ENCODE measurements around the gene STX11.

Gene STX11

GRCh38 chr6:144177726-144178125 is 27.4 kb downstream of the STX11 start:
- no peaks in the 10 kb centered on the region for H3K9me2 ChIP-seq (replicated peaks; ENCODE audit: insufficient read depth, low read length)
- DNase-seq, result no peak
- H3K36me3 ChIP-seq (replicated peaks; ENCODE audit: insufficient read depth, low read length), result no peaks in the 10 kb centered on the region
- H3K9ac ChIP-seq (ENCODE audit: low read length), result no peak overlapping the region
- no peaks in the 10 kb centered on the region for H3K9me3 ChIP-seq (replicated peaks; ENCODE audit: insufficient read depth, low read length)
- TF ChIP-seq CTCF (IDR thresholded peaks at IDR 0.05; ENCODE audit: low read length) (no peak), EZH2phosphoT487 (IDR thresholded peaks at IDR 0.05; ENCODE audit: low read length) (no peak), EZH2 (optimal IDR thresholded peaks at IDR 0.05; ENCODE audit: low read depth, low read length) (no peak)
- H3K4me3 ChIP-seq (ENCODE audit: low read length), result no peak overlapping the region
- H2AFZ ChIP-seq (ENCODE audit: low read length), result no peak overlapping the region
- H3K27me3 ChIP-seq (replicated peaks; ENCODE audit: insufficient read depth, low read length), result no peaks in the 10 kb centered on the region
- no peak overlapping the region for H3K27ac ChIP-seq (ENCODE audit: low read length)
- no peaks in the 10 kb centered on the region for H3F3A ChIP-seq (ENCODE audit: insufficient read depth, low read length)
- H3K79me2 ChIP-seq (ENCODE audit: low read length), result no peaks in the 10 kb centered on the region
- no peaks in the 10 kb centered on the region for H4K20me1 ChIP-seq (ENCODE audit: insufficient read depth, low read length)
- no peaks in the 10 kb centered on the region for H3K4me1 ChIP-seq (ENCODE audit: low read length)
- no peak overlapping the region for H3K4me2 ChIP-seq (ENCODE audit: low read depth, low read length)

GRCh38 chr6:144178323-144178722 is 28.0 kb downstream of the STX11 start:
- Histone ChIP-seq H3K9me3 (replicated peaks; ENCODE audit: insufficient read depth, low read length) (no peaks in the 10 kb centered on the region), H3K27me3 (replicated peaks; ENCODE audit: insufficient read depth, low read length) (no peaks in the 10 kb centered on the region), H3K9me2 (replicated peaks; ENCODE audit: insufficient read depth, low read length) (no peaks in the 10 kb centered on the region), H3K4me2 (ENCODE audit: low read depth, low read length) (no peak overlapping the region), H3K79me2 (ENCODE audit: low read length) (no peaks in the 10 kb centered on the region), H2AFZ (ENCODE audit: low read length) (no peak overlapping the region), H4K20me1 (ENCODE audit: insufficient read depth, low read length) (no peaks in the 10 kb centered on the region), H3K27ac (ENCODE audit: low read length) (no peak overlapping the region), H3K36me3 (replicated peaks; ENCODE audit: insufficient read depth, low read length) (no peaks in the 10 kb centered on the region), H3F3A (ENCODE audit: insufficient read depth, low read length) (no peaks in the 10 kb centered on the region), H3K9ac (ENCODE audit: low read length) (no peak overlapping the region), H3K4me1 (ENCODE audit: low read length) (no peaks in the 10 kb centered on the region), H3K4me3 (ENCODE audit: low read length) (no peak overlapping the region)
- no peak for DNase-seq
- no peak for TF ChIP-seq CTCF (IDR thresholded peaks at IDR 0.05; ENCODE audit: low read length)
- TF ChIP-seq EZH2 (optimal IDR thresholded peaks at IDR 0.05; ENCODE audit: low read depth, low read length), result no peak
- TF ChIP-seq EZH2phosphoT487 (IDR thresholded peaks at IDR 0.05; ENCODE audit: low read length), result no peak

- H3F3A ChIP-seq (ENCODE audit: insufficient read depth, low read length), result no peaks in the 10 kb centered on the region
- H3K4me1 ChIP-seq (ENCODE audit: low read length), result no peaks in the 10 kb centered on the region
- no peak overlapping the region for H3K27ac ChIP-seq (ENCODE audit: low read length)
- H3K4me3 ChIP-seq (ENCODE audit: low read length), result no peak overlapping the region
- no peaks in the 10 kb centered on the region for H3K9me3 ChIP-seq (replicated peaks; ENCODE audit: insufficient read depth, low read length)
- H3K4me2 ChIP-seq (ENCODE audit: low read depth, low read length), result no peak overlapping the region
- H3K9ac ChIP-seq (ENCODE audit: low read length), result no peak overlapping the region
- no peak for DNase-seq
- H4K20me1 ChIP-seq (ENCODE audit: insufficient read depth, low read length), result no peaks in the 10 kb centered on the region
- H3K79me2 ChIP-seq (ENCODE audit: low read length), result no peaks in the 10 kb centered on the region
- H3K27me3 ChIP-seq (replicated peaks; ENCODE audit: insufficient read depth, low read length), result no peaks in the 10 kb centered on the region
- no peak overlapping the region for H2AFZ ChIP-seq (ENCODE audit: low read length)
- H3K36me3 ChIP-seq (replicated peaks; ENCODE audit: insufficient read depth, low read length), result no peaks in the 10 kb centered on the region
- H3K9me2 ChIP-seq (replicated peaks; ENCODE audit: insufficient read depth, low read length), result no peaks in the 10 kb centered on the region
- no peak for TF ChIP-seq EZH2 (optimal IDR thresholded peaks at IDR 0.05; ENCODE audit: low read depth, low read length)
- TF ChIP-seq CTCF (IDR thresholded peaks at IDR 0.05; ENCODE audit: low read length), result no peak
- no peak for TF ChIP-seq EZH2phosphoT487 (IDR thresholded peaks at IDR 0.05; ENCODE audit: low read length)
Observed at GRCh38 chr6:144179237-144179636, 28.9 kb downstream of the STX11 start.
